Spleen (tissue), 11 donors: Measurements from ENCODE around the gene NTNG1. TPM values are rescaled to one million over a fixed set of nuclear protein-coding genes. Genes with fewer than 3 reads are reported as not detected.

Source experiments
- DNase-seq: peaks from one replicate; pipeline ENCODE4 v3.0.0-alpha.2; 2020
- H3K27ac ChIP-seq, 8 donors: fragments of 200-600 bp; sonication (generic) in 7 of 8; 1 replicate in 4 of 8; 2 replicates in 4 of 8; pipeline versions ENCODE4 v1.5.0 to v1.8.0; 2016 to 2021; ENCODE audit warnings: inconsistent platforms in 4 of 8, mild to moderate bottlenecking in 4 of 8, moderate library complexity in 1 of 8
- H3K27me3 ChIP-seq, 7 donors: fragments of 200-600 bp; sonication (generic) in 6 of 7; replicated peaks in 1 of 7; 1 replicate in 4 of 7; 2 replicates in 3 of 7; pipeline versions ENCODE4 v1.5.0 to v1.8.0; 2016 to 2021; ENCODE audit warnings: inconsistent platforms in 3 of 7, mild to moderate bottlenecking in 1 of 7
- H3K36me3 ChIP-seq, 6 donors: fragments of 200-600 bp; sonication (generic) in 5 of 6; 1 replicate in 4 of 6; 2 replicates in 2 of 6; pipeline versions ENCODE4 v1.5.0 to v1.8.0; 2016 to 2021; ENCODE audit warnings: inconsistent platforms in 2 of 6
- H3K4me1 ChIP-seq, 6 donors: fragments of 200-600 bp; sonication (generic) in 5 of 6; 1 replicate in 3 of 6; 2 replicates in 3 of 6; pipeline versions ENCODE4 v1.5.0 to v1.8.0; 2016 to 2021; ENCODE audit warnings: inconsistent platforms in 3 of 6
- H3K4me3 ChIP-seq, 8 donors: fragments of 200-600 bp; sonication (generic) in 7 of 8; 1 replicate in 4 of 8; 2 replicates in 4 of 8; pipeline versions ENCODE4 v1.5.0 to v1.8.0; 2016 to 2021; ENCODE audit warnings: inconsistent platforms in 4 of 8, mild to moderate bottlenecking in 4 of 8, moderate library complexity in 2 of 8
- H3K9me3 ChIP-seq, 8 donors: fragments of 200-600 bp; sonication (generic) in 7 of 8; 1 replicate in 4 of 8; 2 replicates in 4 of 8; pipeline versions ENCODE4 v1.5.0 to v1.8.0; 2016 to 2021; ENCODE audit warnings: inconsistent platforms in 4 of 8
- POLR2A ChIP-seq, 3 donors: fragments of 450-650 bp; IDR thresholded peaks; one replicate each; pipeline ENCODE4 v1.5.1; 2017; ENCODE audit warnings: antibody characterized with exemption in 3 of 3, mild to moderate bottlenecking in 1 of 3
- POLR2AphosphoS5 ChIP-seq, 3 donors: sonication (generic); formaldehyde crosslinking; IDR thresholded peaks; one replicate each; pipeline ENCODE4 v1.5.1; 2017; ENCODE audit warnings: antibody characterized with exemption in 3 of 3
- WGBS, 5 donors: extraction: QIAGEN DNeasy Blood & Tissue Kit in 3 of 5; methylation state at CpG; one replicate each; pipeline versions ENCODE4 v1.1.5 to v1.1.7; 2013 to 2018; 5-methylcytosine and 5-hydroxymethylcytosine counted together
- intact Hi-C: fragments of 100-400 bp; cut with DNase I; formaldehyde crosslinking; loops from one replicate; pipeline ENCODE4 v1.15.0; 2023; ENCODE audit warnings: low total_unique reads
- polyA plus RNA-seq, 3 donors: library from polyadenylated mRNA; stranded (reverse); fragments of 200-250 nt; gene quantifications; one replicate each; pipeline ENCODE4 v1.2.1, GENCODE V29; 2013
- total RNA-seq, 7 donors: library from RNA; depleted of rRNA in 3 of 7; stranded (reverse); fragments of >200 nt in 3 of 7; fragmentation: NEBNext Ultra II Directional in 4 of 7; extraction: Animal tissue kit (Norgen Biotek cat#: 25700) in 4 of 7; gene quantifications; one replicate each; pipeline versions ENCODE4 v1.1.0 to v1.2.1, GENCODE V29; 2016 to 2021
- TF ChIP-seq, protein P1 (sequence below), 11 experiments: fragments of 200-600 bp in 7 of 11; fragments of 450-650 bp in 4 of 11; sonication (generic) in 4 of 11; IDR thresholded peaks in 8 of 11; conservative IDR thresholded peaks in 3 of 11; 1 replicate in 7 of 11; 2 replicates in 4 of 11; pipeline versions ENCODE4 v1.4.0 to v1.8.0; 2016 to 2021; ENCODE audit warnings: antibody characterized with exemption in 11 of 11, inconsistent platforms in 4 of 11, mild to moderate bottlenecking in 1 of 11
- donor health status: healthy with polysubstance abuse.
- donor health status: DM: no; HTN: no; CAD: no; lungs with moderate emphysema.
- donor health status: DM: no; HTN: no; CAD: no.
- donor health status: Bipolar disorder and iron deficiency.
- donor health status: healthy.
- donor health status: DM: no; HTN: no; CAD: no.
- donor health status: DM: yes; HTN: yes; CAD: no.

NTNG1 gene
- total and polyA plus RNA-seq, 10 donors = 0.11 to 2.0 (median 1.1) TPM

DNA sequence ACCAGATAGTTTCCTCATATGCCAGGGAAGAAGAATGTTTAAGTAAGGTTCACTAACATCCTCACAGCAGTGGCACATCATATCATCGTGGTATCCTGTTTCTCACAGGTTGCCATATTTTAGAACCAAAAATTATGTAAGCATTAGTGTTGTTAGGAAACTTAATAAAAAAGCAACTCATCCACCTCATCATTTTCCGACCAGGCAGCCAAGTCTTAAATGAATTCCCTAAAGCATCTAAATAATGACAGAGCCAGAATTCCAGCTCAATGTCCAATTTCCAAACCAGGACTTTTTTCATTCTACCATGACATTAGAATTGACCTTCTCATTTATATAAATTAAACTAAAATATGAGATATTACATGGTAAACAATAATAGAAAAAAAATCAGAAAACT is 272.7 kb downstream of the NTNG1 start:
- intact Hi-C loops = no loop called here
- no peak for DNase-seq
- no peak overlapping the region for H3K4me3 ChIP-seq

DNA sequence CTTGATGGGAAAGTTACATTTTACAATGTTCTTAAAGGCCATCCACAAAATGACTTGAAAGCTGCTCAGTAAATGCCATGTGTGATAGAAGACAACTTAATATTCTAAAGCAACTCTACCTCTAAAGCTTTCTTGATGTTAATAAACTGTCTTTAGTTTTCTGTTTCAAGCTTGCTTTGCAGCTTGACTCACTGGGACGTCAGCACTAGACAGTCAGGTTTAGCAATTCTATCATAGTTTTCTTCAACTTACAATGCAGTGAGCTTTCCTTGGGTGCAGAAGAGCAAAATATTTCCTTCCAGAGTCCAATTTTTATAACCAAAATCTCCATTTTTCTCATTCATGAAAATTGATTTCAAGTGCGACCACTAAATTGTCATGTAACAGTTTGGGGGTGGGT is 273.1 kb downstream of the NTNG1 start:
- TF ChIP-seq POLR2AphosphoS5 (IDR thresholded peaks at IDR 0.05) = no peak
- no peak for TF ChIP-seq POLR2A (IDR thresholded peaks at IDR 0.05)
- TF ChIP-seq, protein P1, sequence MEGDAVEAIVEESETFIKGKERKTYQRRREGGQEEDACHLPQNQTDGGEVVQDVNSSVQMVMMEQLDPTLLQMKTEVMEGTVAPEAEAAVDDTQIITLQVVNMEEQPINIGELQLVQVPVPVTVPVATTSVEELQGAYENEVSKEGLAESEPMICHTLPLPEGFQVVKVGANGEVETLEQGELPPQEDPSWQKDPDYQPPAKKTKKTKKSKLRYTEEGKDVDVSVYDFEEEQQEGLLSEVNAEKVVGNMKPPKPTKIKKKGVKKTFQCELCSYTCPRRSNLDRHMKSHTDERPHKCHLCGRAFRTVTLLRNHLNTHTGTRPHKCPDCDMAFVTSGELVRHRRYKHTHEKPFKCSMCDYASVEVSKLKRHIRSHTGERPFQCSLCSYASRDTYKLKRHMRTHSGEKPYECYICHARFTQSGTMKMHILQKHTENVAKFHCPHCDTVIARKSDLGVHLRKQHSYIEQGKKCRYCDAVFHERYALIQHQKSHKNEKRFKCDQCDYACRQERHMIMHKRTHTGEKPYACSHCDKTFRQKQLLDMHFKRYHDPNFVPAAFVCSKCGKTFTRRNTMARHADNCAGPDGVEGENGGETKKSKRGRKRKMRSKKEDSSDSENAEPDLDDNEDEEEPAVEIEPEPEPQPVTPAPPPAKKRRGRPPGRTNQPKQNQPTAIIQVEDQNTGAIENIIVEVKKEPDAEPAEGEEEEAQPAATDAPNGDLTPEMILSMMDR (IDR thresholded peaks at IDR 0.05 in 8 of 11, conservative IDR thresholded peaks at IDR 0.05 in 3 of 11) = no peak
- Histone ChIP-seq H3K9me3 (no peaks in the 10 kb centered on the region), H3K4me1 (no peaks in the 10 kb centered on the region), H3K27ac (no peak overlapping the region), H3K4me3 (no peak overlapping the region), H3K36me3 (no peaks in the 10 kb centered on the region), H3K27me3 (no peaks in the 10 kb centered on the region)
- DNase-seq = no peak
- 90 to 94% (median 90%) methylated on average over 2 of the region's 2 CpGs for WGBS, 5 donors
- intact Hi-C loops = no loop called here

More for the DNA sequence above, 272.7 kb downstream of the NTNG1 start:
- Histone ChIP-seq H3K9me3 (no peaks in the 10 kb centered on the region), H3K27me3 (no peaks in the 10 kb centered on the region), H3K27ac (no peak overlapping the region), H3K36me3 (no peaks in the 10 kb centered on the region), H3K4me1 (no peaks in the 10 kb centered on the region)
- TF ChIP-seq POLR2AphosphoS5 (IDR thresholded peaks at IDR 0.05) (no peak), POLR2A (IDR thresholded peaks at IDR 0.05) (no peak)
- TF ChIP-seq, protein P1 (IDR thresholded peaks at IDR 0.05 in 8 of 11, conservative IDR thresholded peaks at IDR 0.05 in 3 of 11) = no peak
- 78 to 91% (median 89%) methylated on average over 2 of the region's 2 CpGs for WGBS, 5 donors

DNA sequence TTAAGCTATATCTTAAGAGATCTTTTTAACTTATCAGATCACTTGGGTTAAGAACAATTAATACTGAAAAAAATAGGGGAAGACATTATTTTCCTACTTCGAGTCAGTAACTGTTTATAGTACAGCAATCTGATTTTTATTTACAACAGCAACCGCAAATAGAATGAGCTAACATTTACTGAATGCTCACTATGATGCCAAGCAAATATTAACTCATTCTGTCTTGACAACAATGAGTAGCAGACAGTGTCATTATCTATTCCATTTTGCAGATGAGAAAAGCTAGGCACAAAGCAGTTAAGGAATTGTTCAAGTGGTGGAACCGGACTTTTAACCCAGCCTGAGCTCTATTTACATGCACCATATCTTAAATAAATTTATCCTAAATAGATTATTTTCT is 273.7 kb downstream of the NTNG1 start:
- no peak overlapping the region for H3K27ac ChIP-seq
- WGBS, 5 donors = 87 to 94% (median 90%) methylated on average over 3 of the region's 3 CpGs
- H3K4me3 ChIP-seq = no peak overlapping the region
- intact Hi-C loops = no loop called here
- TF ChIP-seq, protein P1 (IDR thresholded peaks at IDR 0.05 in 8 of 11, conservative IDR thresholded peaks at IDR 0.05 in 3 of 11) = no peak
- TF ChIP-seq POLR2A (IDR thresholded peaks at IDR 0.05) = no peak
- H3K9me3 ChIP-seq = no peaks in the 10 kb centered on the region
- no peaks in the 10 kb centered on the region for H3K4me1 ChIP-seq
- no peaks in the 10 kb centered on the region for H3K27me3 ChIP-seq
- no peaks in the 10 kb centered on the region for H3K36me3 ChIP-seq
- no peak for DNase-seq

DNA sequence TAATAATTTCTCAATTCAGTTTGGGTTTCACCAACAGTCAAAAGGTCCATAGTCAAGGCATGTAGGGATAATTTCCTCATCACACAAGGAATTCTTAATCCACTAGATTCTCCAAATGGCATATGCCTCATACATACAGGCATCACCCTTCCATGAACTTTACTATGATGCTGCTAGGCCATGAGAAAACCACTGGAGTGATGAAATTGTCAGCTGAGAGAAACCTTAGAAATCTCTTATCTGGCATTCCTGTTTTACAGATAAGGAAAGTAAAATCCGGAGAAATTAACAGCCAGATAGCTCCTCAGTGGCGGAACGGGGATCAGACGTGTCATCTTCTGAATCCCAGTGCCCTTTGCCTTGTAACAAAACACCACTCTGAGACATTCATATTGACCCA is 274.4 kb downstream of the NTNG1 start:
- intact Hi-C loops = no loop called here
- H3K36me3 ChIP-seq = no peaks in the 10 kb centered on the region
- no peak for DNase-seq
- no peak overlapping the region for H3K4me3 ChIP-seq
- WGBS, 5 donors = 85 to 97% (median 94%) methylated on average over 4 of the region's 4 CpGs
- no peak overlapping the region for H3K27ac ChIP-seq
- TF ChIP-seq POLR2A (IDR thresholded peaks at IDR 0.05) (no peak), POLR2AphosphoS5 (IDR thresholded peaks at IDR 0.05) (no peak)
- TF ChIP-seq, protein P1 (IDR thresholded peaks at IDR 0.05 in 8 of 11, conservative IDR thresholded peaks at IDR 0.05 in 3 of 11) = no peak
- H3K27me3 ChIP-seq = no peaks in the 10 kb centered on the region
- no peaks in the 10 kb centered on the region for H3K9me3 ChIP-seq
- no peaks in the 10 kb centered on the region for H3K4me1 ChIP-seq
